Activated T-helper 2 cell treated with anti-CD3 and anti-CD28 coated beads, Interferon-gamma antibody, Interleukin-2, Interleukin-4, amounts not matched to agents 10 μg/mL and 5 μg/mL and 100 μg/mL, durations not matched to agents 14 hours and 24 hours and 36 hours (primary cell): ENCODE data around the gene HDAC8. TPM values are rescaled to one million over a fixed set of nuclear protein-coding genes. Genes with fewer than 3 reads are reported as not detected.
"Not testable (repeated sequence)": the region's sequence is repeated elsewhere in the genome, so short reads cannot be mapped to it uniquely, and the experiment has no call there.

Experiments used
- DNase-seq: peaks from one replicate; pipeline ENCODE4 v3.0.0; 2021; ENCODE audit warnings: low spot score
- H3K27ac Mint-ChIP-seq: one replicate; pipeline ENCODE4 v1.8.0; 2021; ENCODE audit warnings: mixed read lengths
- H3K27me3 Mint-ChIP-seq: one replicate; pipeline ENCODE4 v1.8.0; 2021; ENCODE audit warnings: low read depth, mixed read lengths
- H3K36me3 Mint-ChIP-seq: one replicate; pipeline ENCODE4 v1.8.0; 2021; ENCODE audit warnings: low read depth, mixed read lengths
- H3K4me1 Mint-ChIP-seq: one replicate; pipeline ENCODE4 v1.8.0; 2021; ENCODE audit warnings: low read depth, mixed read lengths
- H3K4me3 Mint-ChIP-seq: one replicate; pipeline ENCODE4 v1.8.0; 2021; ENCODE audit warnings: low read depth, mild to moderate bottlenecking, moderate library complexity, mixed read lengths
- H3K9me3 Mint-ChIP-seq: one replicate; pipeline ENCODE4 v1.8.0; 2021; ENCODE audit warnings: mixed read lengths
- intact Hi-C: fragments of 100-400 bp; cut with micrococcal nuclease; formaldehyde crosslinking; loops from one replicate; pipeline ENCODE4 v1.15.1; 2023
- total RNA-seq: library from RNA; stranded (reverse); gene quantifications from 2 replicates; pipeline ENCODE4 v1.2.3, GENCODE V29; 2022

HDAC8 gene
- total RNA-seq, 1 donor from 2014 or later: 34.9 TPM

DNA sequence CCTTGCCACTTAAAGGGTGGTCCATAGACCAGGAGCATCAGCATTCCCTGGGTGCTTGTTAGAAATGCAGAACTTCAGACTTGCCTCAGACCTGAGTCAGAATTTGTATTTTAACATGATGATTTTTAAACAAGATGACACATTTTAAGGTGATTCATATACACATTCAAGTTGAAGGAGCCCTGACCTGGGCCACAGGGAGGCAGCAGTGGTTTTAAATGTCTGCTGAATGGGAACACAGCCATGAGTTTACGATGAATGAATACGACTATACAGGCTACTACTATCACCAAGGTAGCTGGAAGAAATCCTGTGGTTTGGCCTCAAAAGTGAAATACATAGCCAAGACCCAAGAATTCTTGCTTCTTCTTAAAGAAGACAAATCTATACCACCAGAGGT is 2.9 kb downstream of the HDAC8 start:
- Mint-ChIP-seq H3K4me3 (no peak overlapping the region), H3K27ac (no peak overlapping the region), H3K27me3 (peaks cover 2% of the 10 kb centered on the region), H3K9me3 (no peaks in the 10 kb centered on the region), H3K36me3 (peaks cover 32% of the 10 kb centered on the region), H3K4me1 (peaks cover 6% of the 10 kb centered on the region)
- intact Hi-C loops: loop anchor here (5.0 kb wide), 1 partner anchor 993 kb away; the partner anchor contains the start of gene CHIC1
- no peak for DNase-seq

GRCh38 chrX:72568406-72569092 is 4.1 kb downstream of the HDAC8 start:
- H3K27ac Mint-ChIP-seq: no peak overlapping the region
- peaks cover 34% of the 10 kb centered on the region for H3K36me3 Mint-ChIP-seq
- no peaks in the 10 kb centered on the region for H3K9me3 Mint-ChIP-seq
- DNase-seq: no peak
- no peaks in the 10 kb centered on the region for H3K27me3 Mint-ChIP-seq
- H3K4me3 Mint-ChIP-seq: no peak overlapping the region
- H3K4me1 Mint-ChIP-seq: peaks cover 6% of the 10 kb centered on the region
- intact Hi-C loops: no loop called here

DNA sequence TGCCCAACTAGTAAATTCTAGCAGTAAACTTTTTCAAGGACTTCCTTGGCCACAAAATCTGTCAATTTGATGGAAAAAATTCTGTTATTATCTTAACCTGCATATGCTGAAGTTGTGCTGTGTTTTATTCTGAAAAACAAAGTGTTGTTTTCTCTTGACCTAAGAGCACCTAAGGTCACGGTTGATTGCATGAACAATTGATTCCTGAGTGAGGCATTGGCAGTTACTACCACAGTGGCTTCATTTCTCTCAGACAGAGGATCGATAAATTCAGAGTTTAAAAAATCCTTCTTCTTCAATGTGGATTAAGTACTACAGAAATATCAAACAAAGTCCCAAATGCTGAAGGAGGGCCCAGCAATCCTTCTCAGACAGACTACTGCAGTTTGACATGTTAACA is 6.2 kb downstream of the HDAC8 start:
- Mint-ChIP-seq H3K4me3 (no peak overlapping the region), H3K27me3 (no peaks in the 10 kb centered on the region), H3K27ac (no peak overlapping the region), H3K9me3 (no peaks in the 10 kb centered on the region), H3K4me1 (peaks cover 3% of the 10 kb centered on the region), H3K36me3 (peaks cover 40% of the 10 kb centered on the region)
- intact Hi-C loops: no loop called here
- DNase-seq: no peak

- H3K4me1 Mint-ChIP-seq, H3K9me3 Mint-ChIP-seq, DNase-seq, H3K27me3 Mint-ChIP-seq, H3K4me3 Mint-ChIP-seq, intact Hi-C loops, H3K27ac Mint-ChIP-seq: not testable (repeated sequence)
- peaks cover 38% of the 10 kb centered on the region for H3K36me3 Mint-ChIP-seq
Measured at GRCh38 chrX:72559655-72560054, 13.0 kb downstream of the HDAC8 start.

DNA sequence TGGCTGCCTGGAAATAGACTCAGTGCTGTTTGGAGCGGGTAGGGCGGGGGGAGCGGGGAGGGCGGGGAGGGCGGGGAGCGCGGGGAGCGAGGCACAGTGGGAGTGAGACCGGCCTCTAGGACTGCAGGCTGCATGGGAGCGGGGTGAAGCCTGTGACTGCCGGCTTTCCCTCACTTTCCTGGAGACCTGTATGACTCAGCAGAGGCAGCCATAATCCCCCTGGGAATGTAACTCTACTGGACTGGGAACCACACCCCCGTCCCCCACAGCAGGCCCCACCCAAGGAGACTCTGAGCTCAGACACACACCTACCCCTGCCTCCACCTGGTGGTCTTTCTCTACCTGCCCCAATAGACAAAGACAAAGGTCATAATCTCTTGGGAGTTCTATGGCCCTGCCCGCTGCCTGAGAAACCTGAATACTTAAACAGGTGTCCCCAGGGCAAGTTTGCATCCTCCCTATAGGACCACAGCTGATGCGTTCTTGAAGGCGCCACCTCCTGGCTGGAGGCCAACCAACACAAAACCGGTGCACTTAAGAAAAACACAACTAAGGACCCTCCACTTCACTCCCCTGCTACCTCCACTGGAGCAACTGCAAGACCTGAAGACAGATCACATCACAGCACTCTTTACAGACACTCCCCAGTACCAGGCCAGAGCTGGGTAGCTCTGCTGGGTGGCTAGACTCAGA is 18.0 kb downstream of the HDAC8 start:
- no peak for DNase-seq
- Mint-ChIP-seq H3K4me1 (peaks cover 7% of the 10 kb centered on the region), H3K36me3 (peaks cover 30% of the 10 kb centered on the region), H3K9me3 (no peaks in the 10 kb centered on the region), H3K27me3 (no peaks in the 10 kb centered on the region), H3K27ac (no peak overlapping the region), H3K4me3 (no peak overlapping the region)
- intact Hi-C loops: no loop called here

DNA sequence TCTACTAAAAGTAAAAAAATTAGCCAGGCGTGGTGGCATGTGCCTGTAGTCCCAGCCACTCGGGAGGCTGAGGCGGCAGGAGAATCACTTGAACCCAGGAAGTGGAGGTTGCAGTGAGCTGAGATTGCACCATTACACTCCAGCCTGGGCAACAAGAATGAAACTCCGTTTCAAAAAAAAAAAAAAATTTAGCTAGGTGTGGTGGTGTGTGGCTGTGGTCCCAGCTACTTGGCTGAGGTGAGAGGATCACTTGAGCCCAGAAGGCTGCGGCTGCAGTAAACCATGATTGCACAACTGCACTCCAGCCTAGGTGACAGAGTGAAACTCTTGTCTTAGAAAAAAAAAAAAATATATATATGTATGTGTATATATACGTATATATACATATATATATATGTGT is 20.2 kb downstream of the HDAC8 start:
- not testable (repeated sequence) for DNase-seq

DNA sequence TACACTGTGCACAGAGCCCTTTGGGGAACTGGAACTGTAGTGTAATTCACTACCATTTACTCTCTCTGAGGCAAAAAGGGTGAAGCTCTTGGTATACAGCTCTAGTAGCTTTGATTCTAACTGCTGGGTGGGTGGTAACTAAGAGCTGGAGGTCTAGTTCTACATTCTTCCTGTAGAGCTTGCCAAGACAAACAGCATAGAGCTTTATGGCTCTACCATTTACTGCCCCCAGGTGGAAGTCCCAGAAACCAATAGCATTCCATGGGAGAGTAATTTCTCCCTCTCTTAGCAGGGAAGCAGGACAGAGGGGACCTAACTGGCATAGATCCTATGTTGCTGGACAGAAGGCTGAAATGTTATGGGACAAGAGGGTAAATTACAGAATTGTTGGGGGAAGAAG is 26.7 kb downstream of the HDAC8 start:
- Mint-ChIP-seq H3K4me3 (no peak overlapping the region), H3K27me3 (no peaks in the 10 kb centered on the region), H3K36me3 (peaks cover 26% of the 10 kb centered on the region), H3K27ac (no peak overlapping the region), H3K9me3 (no peaks in the 10 kb centered on the region), H3K4me1 (peaks cover 3% of the 10 kb centered on the region)
- intact Hi-C loops: no loop called here
- no peak for DNase-seq

More for the DNA sequence above, 20.2 kb downstream of the HDAC8 start:
- intact Hi-C loops, H3K27ac Mint-ChIP-seq, H3K27me3 Mint-ChIP-seq, H3K9me3 Mint-ChIP-seq, H3K4me3 Mint-ChIP-seq, H3K4me1 Mint-ChIP-seq: not testable (repeated sequence)
- peaks cover 17% of the 10 kb centered on the region for H3K36me3 Mint-ChIP-seq

GRCh38 chrX:72540318-72540717 is 32.3 kb downstream of the HDAC8 start:
- intact Hi-C loops: loop anchor here (2.0 kb wide), 1 partner anchor 240 kb away; no protein-coding TSS in a partner anchor
- DNase-seq: no peak
- H3K36me3 Mint-ChIP-seq: peaks cover 16% of the 10 kb centered on the region
- no peak overlapping the region for H3K4me3 Mint-ChIP-seq
- H3K9me3 Mint-ChIP-seq: no peaks in the 10 kb centered on the region
- no peak overlapping the region for H3K27ac Mint-ChIP-seq
- H3K27me3 Mint-ChIP-seq: no peaks in the 10 kb centered on the region
- H3K4me1 Mint-ChIP-seq: peaks cover 3% of the 10 kb centered on the region

GRCh38 chrX:72539822-72540221 is 32.8 kb downstream of the HDAC8 start:
- Mint-ChIP-seq H3K27ac (no peak overlapping the region), H3K36me3 (peaks cover 14% of the 10 kb centered on the region), H3K4me3 (no peak overlapping the region), H3K4me1 (peaks cover 3% of the 10 kb centered on the region), H3K27me3 (no peaks in the 10 kb centered on the region), H3K9me3 (no peaks in the 10 kb centered on the region)
- intact Hi-C loops: loop anchor here (2.0 kb wide), 1 partner anchor 239 kb away; no protein-coding TSS in a partner anchor
- no peak for DNase-seq

DNA sequence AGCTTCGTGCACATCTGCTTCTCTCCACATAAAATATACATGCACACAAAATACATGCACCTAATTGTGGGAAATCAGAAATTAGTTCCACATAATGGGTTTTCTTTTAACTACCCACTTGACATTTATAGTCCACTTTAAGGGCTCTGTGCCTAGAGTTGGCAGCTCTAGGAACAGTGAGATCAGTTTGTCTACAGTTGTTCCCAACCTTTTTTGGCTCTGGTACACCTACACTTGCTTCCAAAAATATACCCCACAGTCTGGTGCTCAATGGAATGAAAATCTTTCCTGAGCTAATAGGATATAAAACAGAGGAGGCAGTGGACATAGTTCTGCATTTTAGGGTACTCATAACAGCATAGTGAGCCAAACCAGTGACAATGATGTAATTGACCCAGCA is 36.1 kb downstream of the HDAC8 start:
- Mint-ChIP-seq H3K27me3 (no peaks in the 10 kb centered on the region), H3K27ac (no peak overlapping the region), H3K4me1 (no peaks in the 10 kb centered on the region), H3K4me3 (no peak overlapping the region), H3K9me3 (no peaks in the 10 kb centered on the region), H3K36me3 (no peaks in the 10 kb centered on the region)
- intact Hi-C loops: no loop called here
- DNase-seq: no peak

- Mint-ChIP-seq H3K4me1 (peaks cover 5% of the 10 kb centered on the region), H3K27me3 (no peaks in the 10 kb centered on the region)
- DNase-seq: no peak
Measured at GRCh38 chrX:72532366-72532765, 40.3 kb downstream of the HDAC8 start.

GRCh38 chrX:72526534-72527508 is 45.8 kb downstream of the HDAC8 start:
- no peak for DNase-seq
- intact Hi-C loops: no loop called here
- H3K36me3 Mint-ChIP-seq: peaks cover 37% of the 10 kb centered on the region
- H3K27ac Mint-ChIP-seq: no peak overlapping the region
- peaks cover 18% of the 10 kb centered on the region for H3K4me1 Mint-ChIP-seq
- no peaks in the 10 kb centered on the region for H3K27me3 Mint-ChIP-seq
- no peak overlapping the region for H3K4me3 Mint-ChIP-seq
- no peaks in the 10 kb centered on the region for H3K9me3 Mint-ChIP-seq

More at GRCh38 chrX:72532366-72532765, 40.3 kb downstream of the HDAC8 start:
- Mint-ChIP-seq H3K9me3 (no peaks in the 10 kb centered on the region), H3K36me3 (peaks cover 24% of the 10 kb centered on the region), H3K27ac (no peak overlapping the region), H3K4me3 (no peak overlapping the region)
- intact Hi-C loops: no loop called here
